Thoracic aorta (tissue), 2 donors: ENCODE results near the gene NRG2. TPM values are rescaled to one million over a fixed set of nuclear protein-coding genes. Genes with fewer than 3 reads are reported as not detected.

Experiments
- ATAC-seq: fragments of 150-250 bp; one replicate; pipeline ENCODE4 v1.8.0; 2017; ENCODE audit warnings: low read depth; ENCODE audit not compliant: insufficient number of reproducible peaks, low FRiP score
- DNase-seq: peaks from one replicate; pipeline ENCODE4 v3.0.0-alpha.2; 2020; ENCODE audit warnings: low spot score
- H3K27ac ChIP-seq, 2 donors: fragments of 200-600 bp; sonication (generic); 1 replicate in 1 of 2; 2 replicates in 1 of 2; pipeline ENCODE4 v1.5.1; 2016; ENCODE audit warnings: mild to moderate bottlenecking in 2 of 2, moderate library complexity in 2 of 2
- H3K27me3 ChIP-seq: fragments of 200-600 bp; sonication (generic); replicated peaks from 2 replicates; pipeline ENCODE4 v1.6.0; 2016; ENCODE audit warnings: mild to moderate bottlenecking; ENCODE audit not compliant: insufficient read depth
- H3K36me3 ChIP-seq: fragments of 200-600 bp; sonication (generic); one replicate; pipeline ENCODE4 v1.5.1; 2016
- H3K4me1 ChIP-seq, 2 donors: fragments of 200-600 bp; sonication (generic); 1 replicate in 1 of 2; 2 replicates in 1 of 2; pipeline versions ENCODE4 v1.5.1 to v1.6.0; 2016; ENCODE audit warnings: low read depth in 2 of 2, mild to moderate bottlenecking in 1 of 2; ENCODE audit not compliant: control insufficient read depth in 1 of 2
- H3K4me3 ChIP-seq: fragments of 200-600 bp; sonication (generic); 2 replicates; pipeline ENCODE4 v1.5.1; 2016; ENCODE audit warnings: mild to moderate bottlenecking
- H3K9me3 ChIP-seq: fragments of 200-600 bp; sonication (generic); 2 replicates; pipeline ENCODE4 v1.5.1; 2016
- total RNA-seq, 2 donors: library from RNA; depleted of rRNA; stranded (reverse); fragments of >200 nt; gene quantifications; one replicate each; pipeline versions ENCODE4 v1.1.0 to v1.2.3, GENCODE V29; 2016
- TF ChIP-seq, protein P1 (sequence below): fragments of 200-600 bp; sonication (generic); IDR thresholded peaks from one replicate; pipeline ENCODE4 v1.5.1; 2019; ENCODE audit warnings: antibody characterized with exemption

The NRG2 gene
- total RNA-seq, 2 donors from 2014 or later, result 2.3 to 6.9 TPM

DNA sequence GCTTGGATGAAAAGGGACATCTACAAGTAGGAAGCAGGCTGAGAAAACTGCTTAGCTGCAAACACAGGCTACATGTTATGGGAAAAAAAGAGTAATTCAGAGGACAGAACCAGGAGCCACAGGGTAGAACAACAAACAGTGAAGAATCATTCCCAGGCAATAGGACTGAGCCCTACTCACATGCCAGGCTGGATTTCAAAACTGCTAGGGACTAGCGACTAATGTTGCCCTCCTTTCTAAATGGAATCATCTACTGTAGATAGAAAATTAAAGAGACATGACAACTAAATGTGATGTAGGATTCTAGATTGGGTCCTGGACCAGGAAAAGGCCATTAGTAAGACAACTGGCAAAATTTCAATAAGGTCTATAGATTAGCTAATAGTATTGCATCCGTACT, 15.3 kb downstream of the NRG2 start:
- Histone ChIP-seq H3K27ac (no peak overlapping the region), H3K4me1 (no peaks in the 10 kb centered on the region), H3K9me3 (no peaks in the 10 kb centered on the region), H3K4me3 (no peak overlapping the region), H3K36me3 (no peaks in the 10 kb centered on the region), H3K27me3 (no peaks in the 10 kb centered on the region)
- TF ChIP-seq, protein P1, sequence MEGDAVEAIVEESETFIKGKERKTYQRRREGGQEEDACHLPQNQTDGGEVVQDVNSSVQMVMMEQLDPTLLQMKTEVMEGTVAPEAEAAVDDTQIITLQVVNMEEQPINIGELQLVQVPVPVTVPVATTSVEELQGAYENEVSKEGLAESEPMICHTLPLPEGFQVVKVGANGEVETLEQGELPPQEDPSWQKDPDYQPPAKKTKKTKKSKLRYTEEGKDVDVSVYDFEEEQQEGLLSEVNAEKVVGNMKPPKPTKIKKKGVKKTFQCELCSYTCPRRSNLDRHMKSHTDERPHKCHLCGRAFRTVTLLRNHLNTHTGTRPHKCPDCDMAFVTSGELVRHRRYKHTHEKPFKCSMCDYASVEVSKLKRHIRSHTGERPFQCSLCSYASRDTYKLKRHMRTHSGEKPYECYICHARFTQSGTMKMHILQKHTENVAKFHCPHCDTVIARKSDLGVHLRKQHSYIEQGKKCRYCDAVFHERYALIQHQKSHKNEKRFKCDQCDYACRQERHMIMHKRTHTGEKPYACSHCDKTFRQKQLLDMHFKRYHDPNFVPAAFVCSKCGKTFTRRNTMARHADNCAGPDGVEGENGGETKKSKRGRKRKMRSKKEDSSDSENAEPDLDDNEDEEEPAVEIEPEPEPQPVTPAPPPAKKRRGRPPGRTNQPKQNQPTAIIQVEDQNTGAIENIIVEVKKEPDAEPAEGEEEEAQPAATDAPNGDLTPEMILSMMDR, result no peak
- no peak for DNase-seq
- ATAC-seq, result no peak

DNA sequence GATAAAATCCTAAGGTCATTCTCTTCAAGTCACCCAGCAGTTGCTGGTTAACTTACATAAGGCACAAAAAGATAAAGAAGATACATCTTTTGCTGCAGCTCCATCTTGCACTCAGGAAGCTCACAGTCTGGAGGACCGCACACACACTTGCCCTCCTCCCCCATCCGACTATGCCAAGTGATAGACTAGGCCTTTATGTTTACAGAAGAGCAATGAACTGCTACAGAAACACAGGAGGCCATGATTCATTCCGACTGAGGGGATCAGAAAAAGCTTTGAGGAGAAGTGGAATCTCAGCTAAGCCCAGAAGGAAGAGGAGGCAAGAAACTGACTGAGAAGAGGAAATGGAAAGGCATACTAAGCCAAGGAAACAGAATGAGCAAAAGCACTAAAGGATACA, 17.4 kb downstream of the NRG2 start:
- DNase-seq (no peak), ATAC-seq (no peak)
- Histone ChIP-seq H3K4me3 (no peak overlapping the region), H3K27me3 (no peaks in the 10 kb centered on the region), H3K9me3 (no peaks in the 10 kb centered on the region), H3K4me1 (peaks cover 0 to 12% of the 10 kb centered on the region in 2 donors), H3K27ac (no peak overlapping the region), H3K36me3 (no peaks in the 10 kb centered on the region)
- TF ChIP-seq, protein P1, result no peak

DNA sequence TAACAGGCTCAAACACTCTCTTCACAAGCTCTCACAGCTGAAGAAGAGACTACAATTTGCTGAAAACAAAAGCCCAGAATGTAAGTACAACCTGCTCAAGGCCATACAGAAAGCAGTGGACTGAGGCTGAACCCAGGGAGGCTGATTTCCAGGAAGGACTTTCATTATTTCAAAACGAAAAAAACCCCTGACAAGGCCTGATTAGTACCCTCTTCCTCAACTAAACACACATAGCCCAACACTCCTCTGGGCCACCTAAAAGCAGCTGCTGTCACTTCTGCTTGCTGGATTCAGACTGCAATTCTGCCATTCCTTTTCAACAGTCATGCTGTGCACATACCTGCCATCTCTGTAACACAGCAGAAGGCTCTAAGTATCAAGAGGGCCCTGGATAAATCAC, 18.2 kb downstream of the NRG2 start:
- Histone ChIP-seq H3K27me3 (no peaks in the 10 kb centered on the region), H3K4me3 (no peak overlapping the region), H3K4me1 (peaks cover 0 to 18% of the 10 kb centered on the region in 2 donors), H3K36me3 (no peaks in the 10 kb centered on the region), H3K9me3 (no peaks in the 10 kb centered on the region), H3K27ac (no peak overlapping the region)
- TF ChIP-seq, protein P1, result no peak
- DNase-seq (no peak), ATAC-seq (no peak)

DNA sequence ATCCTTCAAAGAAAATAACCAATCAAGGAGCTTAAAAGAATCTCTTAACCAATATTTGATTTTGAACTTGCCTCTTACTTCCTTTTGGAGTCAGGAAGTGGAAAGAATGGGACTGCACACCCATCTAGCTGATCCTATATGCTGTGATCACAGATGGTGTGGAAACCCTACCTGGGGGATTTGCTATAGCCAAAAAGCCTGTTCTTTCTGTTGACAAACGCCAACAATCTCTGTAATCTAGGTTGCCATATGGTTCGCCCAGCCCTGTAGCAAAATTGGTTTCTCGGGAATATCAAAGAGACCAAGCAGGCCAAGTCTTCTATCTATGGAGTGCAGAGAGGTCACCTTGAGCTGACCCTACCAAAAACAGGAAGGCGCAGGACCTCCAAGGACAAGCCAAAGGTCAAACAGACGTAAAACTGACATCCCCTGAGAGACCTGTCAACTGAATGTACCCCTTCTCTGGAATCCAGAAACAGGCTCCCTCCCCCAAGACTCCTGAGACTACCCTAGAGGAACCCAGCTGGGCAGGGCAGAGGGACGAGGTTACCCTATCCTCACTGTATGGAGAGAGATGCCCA, 19.4 kb downstream of the NRG2 start:
- ATAC-seq, result no peak
- peaks cover 0 to 28% of the 10 kb centered on the region in 2 donors for H3K4me1 ChIP-seq

GRCh38 chr5:140020601-140021177, 22.4 kb downstream of the NRG2 start:
- ATAC-seq (no peak), DNase-seq (no peak)
- H3K4me1 ChIP-seq, result peaks cover 0 to 32% of the 10 kb centered on the region in 2 donors
- H3K9me3 ChIP-seq, result no peaks in the 10 kb centered on the region
- no peaks in the 10 kb centered on the region for H3K36me3 ChIP-seq
- H3K27me3 ChIP-seq, result no peaks in the 10 kb centered on the region
- no peak overlapping the region for H3K27ac ChIP-seq
- H3K4me3 ChIP-seq, result no peak overlapping the region
- TF ChIP-seq, protein P1, result no peak

More for the DNA sequence above, 19.4 kb downstream of the NRG2 start:
- Histone ChIP-seq H3K36me3 (no peaks in the 10 kb centered on the region), H3K4me3 (no peak overlapping the region), H3K27me3 (no peaks in the 10 kb centered on the region), H3K27ac (no peak overlapping the region), H3K9me3 (no peaks in the 10 kb centered on the region)
- no peak for DNase-seq
- TF ChIP-seq, protein P1, result no peak
